ENCODE data around the gene FGF11.
"Not testable (repeated sequence)": the region's sequence is repeated elsewhere in the genome, so short reads cannot be mapped to it uniquely, and the experiment has no call there.

Gene FGF11

DNA sequence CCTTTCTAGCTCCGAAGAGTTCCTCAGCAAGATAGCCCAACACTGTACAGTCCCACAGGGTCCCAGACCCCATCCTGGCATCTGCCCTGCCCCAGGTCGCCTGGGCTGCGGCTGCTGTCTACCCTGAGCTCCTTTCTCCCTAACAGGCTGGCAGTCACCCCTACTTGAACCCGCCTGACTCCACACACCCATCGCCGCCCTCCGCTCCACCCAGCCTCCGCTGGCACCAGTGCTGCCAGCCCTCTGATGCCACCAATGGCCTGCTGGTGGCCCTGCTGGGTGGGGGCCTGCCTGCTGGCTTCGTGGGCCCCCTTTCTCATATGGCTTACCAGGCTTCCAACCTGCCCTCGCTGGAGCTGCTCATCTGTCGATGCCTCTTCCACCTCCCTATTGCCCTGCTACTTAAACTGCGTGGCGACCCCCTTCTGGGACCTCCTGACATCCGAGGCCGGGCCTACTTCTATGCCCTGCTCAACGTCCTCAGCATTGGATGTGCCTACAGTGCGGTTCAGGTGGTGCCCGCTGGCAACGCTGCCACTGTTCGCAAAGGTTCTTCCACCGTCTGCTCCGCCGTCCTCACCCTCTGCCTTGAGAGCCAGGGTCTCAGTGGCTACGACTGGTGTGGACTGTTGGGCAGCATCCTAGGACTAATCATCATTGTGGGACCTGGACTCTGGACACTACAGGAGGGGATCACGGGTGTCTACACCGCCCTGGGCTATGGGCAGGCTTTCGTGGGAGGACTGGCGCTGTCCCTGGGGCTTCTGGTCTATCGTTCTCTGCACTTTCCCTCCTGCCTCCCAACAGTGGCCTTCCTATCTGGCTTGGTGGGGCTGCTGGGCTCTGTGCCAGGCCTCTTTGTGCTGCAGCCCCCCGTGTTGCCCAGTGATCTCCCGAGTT is 42.8 kb downstream of the FGF11 start:
- DNase-seq = not testable (repeated sequence)

DNA sequence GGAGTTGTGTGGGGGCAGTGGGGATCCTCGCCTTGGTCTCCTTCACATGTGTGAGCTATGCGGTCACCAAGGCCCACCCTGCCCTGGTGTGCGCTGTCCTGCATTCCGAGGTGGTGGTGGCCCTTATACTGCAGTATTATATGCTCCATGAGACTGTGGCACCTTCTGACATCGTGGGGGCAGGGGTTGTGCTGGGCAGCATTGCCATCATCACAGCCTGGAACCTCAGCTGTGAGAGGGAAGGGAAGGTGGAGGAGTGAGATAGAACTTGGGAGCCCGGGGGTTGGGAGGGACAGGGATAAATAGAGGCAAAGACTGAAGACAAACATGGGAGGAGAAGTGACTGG is 43.4 kb downstream of the FGF11 start:
- not testable (repeated sequence) for DNase-seq

DNA sequence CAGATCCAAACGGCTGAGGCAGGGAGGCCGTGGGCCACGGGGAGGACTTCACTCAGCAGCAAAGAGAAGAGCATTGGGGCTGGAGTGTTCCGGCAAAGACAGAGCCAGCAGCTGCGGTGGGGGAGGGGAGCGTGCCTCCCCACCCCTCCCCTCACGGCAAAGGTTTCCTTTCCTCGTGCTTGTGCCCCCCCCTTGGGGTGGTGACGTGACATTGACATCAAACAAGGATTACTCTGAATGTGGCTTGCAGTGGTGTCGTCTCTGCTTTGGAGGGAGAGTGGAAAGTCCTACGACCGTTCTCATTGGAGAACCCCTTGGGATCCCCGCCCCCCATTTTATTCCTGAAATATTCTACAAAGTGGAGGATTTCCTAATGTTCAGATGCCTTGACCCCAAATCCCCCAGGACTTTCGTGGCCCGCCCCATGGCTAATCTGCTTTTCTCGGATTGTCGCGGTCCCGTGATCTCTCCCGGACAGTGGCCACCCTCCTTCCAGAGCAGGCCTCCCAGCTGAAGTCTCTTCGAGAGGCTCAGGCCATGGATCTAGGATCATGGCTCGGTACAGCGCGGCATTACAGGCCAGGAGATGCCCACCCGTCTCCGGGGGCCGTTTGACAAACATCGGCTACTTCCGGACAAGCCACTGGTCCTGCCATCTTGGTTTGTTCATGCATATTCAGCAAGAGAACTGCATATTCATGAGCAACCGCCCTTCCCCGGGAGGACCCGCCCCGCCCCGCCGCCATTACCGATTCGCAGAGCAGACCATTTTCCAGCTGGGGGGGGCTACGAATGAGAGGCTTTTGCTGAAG is 44.1 kb downstream of the FGF11 start:
- DNase-seq = peak; percentile 95

DNA sequence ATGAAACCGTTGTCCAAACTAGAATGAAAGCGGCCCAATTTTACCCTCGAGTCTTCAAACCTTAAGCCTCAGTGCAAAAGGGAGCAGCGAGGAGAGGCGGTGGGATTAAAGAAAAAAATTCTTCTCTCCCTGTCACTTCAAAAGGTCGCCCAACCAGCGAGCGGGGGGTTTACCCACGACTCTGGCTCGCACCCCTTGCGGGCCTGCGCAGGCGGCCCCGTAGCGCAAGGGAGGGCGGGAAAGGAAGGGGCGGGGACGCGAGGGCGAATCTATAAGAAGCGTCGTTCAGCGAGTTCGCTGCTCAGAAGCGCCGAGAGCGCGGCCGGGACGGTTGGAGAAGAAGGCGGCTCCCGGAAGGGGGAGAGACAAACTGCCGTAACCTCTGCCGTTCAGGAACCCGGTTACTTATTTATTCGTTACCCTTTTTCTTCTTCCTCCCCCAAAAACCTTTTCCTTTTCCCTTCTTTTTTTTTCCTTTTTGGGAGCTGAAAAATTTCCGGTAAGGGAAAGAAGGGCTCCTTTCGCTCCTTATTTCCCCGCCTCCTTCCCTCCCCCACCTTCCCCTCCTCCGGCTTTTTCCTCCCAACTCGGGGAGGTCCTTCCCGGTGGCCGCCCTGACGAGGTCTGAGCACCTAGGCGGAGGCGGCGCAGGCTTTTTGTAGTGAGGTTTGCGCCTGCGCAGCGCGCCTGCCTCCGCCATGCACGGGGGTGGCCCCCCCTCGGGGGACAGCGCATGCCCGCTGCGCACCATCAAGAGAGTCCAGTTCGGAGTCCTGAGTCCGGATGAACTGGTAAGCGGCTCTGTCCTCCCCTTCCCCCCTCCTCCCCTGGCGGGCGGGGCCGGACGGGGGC is 45.0 kb downstream of the FGF11 start, which contains the start of gene POLR2A:
TSS of gene POLR2A (plus strand) at position 300 of the 852 bp plus-strand sequence.
- DNase-seq = peak; percentile 98

DNA sequence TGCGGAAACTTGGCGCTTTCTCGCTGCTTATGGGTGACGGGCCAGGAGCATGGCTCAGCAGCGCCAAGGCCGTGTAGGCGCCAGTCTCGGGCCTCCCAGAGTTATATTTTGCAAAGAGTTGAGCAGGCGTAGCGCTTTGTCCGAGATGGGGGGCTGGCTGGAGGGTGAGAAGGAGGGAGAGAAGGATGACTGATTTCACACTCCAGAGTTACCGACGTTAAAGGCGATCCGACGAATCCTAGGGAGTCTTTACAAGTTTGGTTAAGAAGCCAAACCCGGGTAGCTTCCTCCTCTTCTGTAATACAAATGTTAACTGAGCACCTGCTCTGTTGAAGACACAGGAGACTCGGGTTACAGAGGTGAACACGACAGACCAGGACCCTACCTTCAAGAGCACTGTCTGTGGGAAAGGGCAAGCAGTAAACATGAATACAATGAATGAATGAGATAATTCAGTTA is 45.6 kb downstream of the FGF11 start:
- no peak for DNase-seq

DNA sequence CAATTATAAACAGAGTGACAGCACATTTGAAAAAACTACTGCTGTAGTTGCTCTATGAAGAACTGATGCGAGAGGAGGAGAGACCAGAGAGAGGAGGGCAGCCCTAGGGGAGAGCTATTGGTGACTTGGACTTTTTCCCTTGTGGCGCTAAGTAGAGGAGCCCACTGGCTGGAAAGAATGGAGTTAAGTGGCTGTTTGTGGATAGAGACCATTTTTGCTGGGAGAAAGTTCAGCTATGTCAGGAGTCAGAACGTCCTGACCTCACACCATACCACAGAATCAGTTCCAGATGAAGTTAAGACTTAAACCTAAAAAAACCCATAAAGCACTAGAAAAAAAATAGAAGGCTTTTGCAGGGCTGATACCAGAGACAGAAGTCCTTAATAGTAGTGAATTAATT is 46.9 kb downstream of the FGF11 start:
- DNase-seq = no peak

DNA sequence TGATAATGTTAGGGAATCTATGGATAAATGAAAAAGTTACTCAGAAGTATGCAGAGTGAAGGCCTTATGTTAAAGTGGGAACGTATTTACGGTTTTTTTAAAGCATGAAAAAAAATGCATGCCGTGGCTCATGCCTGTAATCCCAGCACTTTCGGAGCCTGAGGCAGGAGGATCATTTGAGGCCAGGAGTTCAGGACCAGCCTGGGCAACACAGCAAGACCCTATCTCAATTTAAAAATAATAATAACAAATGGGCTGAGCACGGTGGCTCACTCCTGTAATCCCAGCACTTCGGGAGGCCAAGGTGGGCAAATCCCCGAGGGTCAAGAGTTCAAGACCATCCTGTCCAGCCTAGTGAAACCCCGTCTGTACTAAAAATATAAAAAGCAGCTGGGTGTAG is 50.8 kb downstream of the FGF11 start:
- no peak for DNase-seq

DNA sequence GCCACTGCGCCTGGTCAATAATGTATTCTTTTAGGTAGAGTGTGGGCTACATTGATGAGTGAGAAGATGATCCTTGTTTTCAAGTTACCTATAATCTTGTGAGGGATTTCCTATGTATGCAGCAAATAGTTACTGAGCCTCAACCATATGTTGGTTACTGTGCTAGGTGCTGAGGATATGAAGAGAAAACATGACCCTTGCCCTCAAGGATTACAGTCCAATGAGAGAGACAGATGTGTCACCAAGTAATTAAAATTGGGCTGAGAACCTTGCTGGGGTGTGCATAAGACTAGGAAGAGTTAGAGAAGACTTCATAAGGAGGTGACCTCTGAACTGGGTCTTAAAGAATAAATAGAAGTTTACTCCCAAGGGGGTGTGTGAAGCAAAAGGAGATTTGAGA is 52.3 kb downstream of the FGF11 start:
- DNase-seq = no peak

DNA sequence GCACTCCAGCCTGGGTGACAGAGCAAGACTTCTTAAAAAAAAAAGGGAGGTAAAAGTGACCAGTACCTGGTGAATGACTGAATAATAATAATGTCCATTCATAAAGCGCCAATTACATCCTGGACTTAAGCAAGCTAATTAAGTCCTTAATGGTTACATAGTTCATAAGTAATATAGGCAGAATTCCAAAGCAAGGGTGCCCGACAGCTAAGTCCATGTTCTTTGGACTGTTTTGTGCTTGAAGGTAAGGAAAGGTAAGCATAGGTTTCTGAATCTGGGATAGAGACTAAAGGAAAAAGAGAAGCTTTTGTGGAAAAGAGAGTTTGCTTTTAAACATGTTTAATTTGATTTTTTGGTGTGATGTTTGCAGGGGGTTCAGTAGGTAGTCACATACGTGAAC is 54.6 kb downstream of the FGF11 start:
- no peak for DNase-seq

Measured in CD4-positive, alpha-beta T cell treated with Interleukin-4 for 4 hours (primary cell).